Skeletal muscle tissue (tissue), 4 donors: ENCODE data around the gene ZW10. TPM values are rescaled to one million over a fixed set of nuclear protein-coding genes. Genes with fewer than 3 reads are reported as not detected.

Experiments used
- H3K27ac ChIP-seq: one replicate; pipeline ENCODE4 v1.7.0; 2013; ENCODE audit warnings: mild to moderate bottlenecking, low read depth, low read length, inconsistent platforms
- H3K27me3 ChIP-seq, 3 donors: one replicate each; pipeline ENCODE4 v1.7.0; 2013; ENCODE audit warnings: low read length in 3 of 3; ENCODE audit not compliant: control insufficient read depth in 3 of 3, insufficient read depth in 3 of 3
- H3K36me3 ChIP-seq, 3 donors: one replicate each; pipeline ENCODE4 v1.7.0; 2013; ENCODE audit warnings: low read length in 3 of 3; ENCODE audit not compliant: control insufficient read depth in 3 of 3, insufficient read depth in 3 of 3
- H3K4me1 ChIP-seq, 3 donors: one replicate each; pipeline ENCODE4 v1.7.0; 2013; ENCODE audit warnings: low read length in 3 of 3, mild to moderate bottlenecking in 3 of 3; ENCODE audit not compliant: control insufficient read depth in 3 of 3, insufficient read depth in 3 of 3
- H3K4me3 ChIP-seq, 3 donors: one replicate each; pipeline ENCODE4 v1.7.0; 2013; ENCODE audit warnings: low read length in 3 of 3
- H3K9ac ChIP-seq, 3 donors: one replicate each; pipeline ENCODE4 v1.7.0; 2013; ENCODE audit warnings: low read length in 3 of 3, mild to moderate bottlenecking in 3 of 3, moderate library complexity in 2 of 3, low read depth in 1 of 3
- H3K9me3 ChIP-seq, 3 donors: one replicate each; pipeline ENCODE4 v1.7.0; 2013; ENCODE audit warnings: low read length in 3 of 3; ENCODE audit not compliant: control insufficient read depth in 3 of 3
- total RNA-seq: library from RNA; depleted of rRNA; stranded (reverse); fragments of >200 nt; gene quantifications from one replicate; pipeline ENCODE4 v1.2.3, GENCODE V29; 2014
- donor health status: Osteomylitis.

The ZW10 gene, protein sequence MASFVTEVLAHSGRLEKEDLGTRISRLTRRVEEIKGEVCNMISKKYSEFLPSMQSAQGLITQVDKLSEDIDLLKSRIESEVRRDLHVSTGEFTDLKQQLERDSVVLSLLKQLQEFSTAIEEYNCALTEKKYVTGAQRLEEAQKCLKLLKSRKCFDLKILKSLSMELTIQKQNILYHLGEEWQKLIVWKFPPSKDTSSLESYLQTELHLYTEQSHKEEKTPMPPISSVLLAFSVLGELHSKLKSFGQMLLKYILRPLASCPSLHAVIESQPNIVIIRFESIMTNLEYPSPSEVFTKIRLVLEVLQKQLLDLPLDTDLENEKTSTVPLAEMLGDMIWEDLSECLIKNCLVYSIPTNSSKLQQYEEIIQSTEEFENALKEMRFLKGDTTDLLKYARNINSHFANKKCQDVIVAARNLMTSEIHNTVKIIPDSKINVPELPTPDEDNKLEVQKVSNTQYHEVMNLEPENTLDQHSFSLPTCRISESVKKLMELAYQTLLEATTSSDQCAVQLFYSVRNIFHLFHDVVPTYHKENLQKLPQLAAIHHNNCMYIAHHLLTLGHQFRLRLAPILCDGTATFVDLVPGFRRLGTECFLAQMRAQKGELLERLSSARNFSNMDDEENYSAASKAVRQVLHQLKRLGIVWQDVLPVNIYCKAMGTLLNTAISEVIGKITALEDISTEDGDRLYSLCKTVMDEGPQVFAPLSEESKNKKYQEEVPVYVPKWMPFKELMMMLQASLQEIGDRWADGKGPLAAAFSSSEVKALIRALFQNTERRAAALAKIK
- total RNA-seq: 19.3 TPM

DNA sequence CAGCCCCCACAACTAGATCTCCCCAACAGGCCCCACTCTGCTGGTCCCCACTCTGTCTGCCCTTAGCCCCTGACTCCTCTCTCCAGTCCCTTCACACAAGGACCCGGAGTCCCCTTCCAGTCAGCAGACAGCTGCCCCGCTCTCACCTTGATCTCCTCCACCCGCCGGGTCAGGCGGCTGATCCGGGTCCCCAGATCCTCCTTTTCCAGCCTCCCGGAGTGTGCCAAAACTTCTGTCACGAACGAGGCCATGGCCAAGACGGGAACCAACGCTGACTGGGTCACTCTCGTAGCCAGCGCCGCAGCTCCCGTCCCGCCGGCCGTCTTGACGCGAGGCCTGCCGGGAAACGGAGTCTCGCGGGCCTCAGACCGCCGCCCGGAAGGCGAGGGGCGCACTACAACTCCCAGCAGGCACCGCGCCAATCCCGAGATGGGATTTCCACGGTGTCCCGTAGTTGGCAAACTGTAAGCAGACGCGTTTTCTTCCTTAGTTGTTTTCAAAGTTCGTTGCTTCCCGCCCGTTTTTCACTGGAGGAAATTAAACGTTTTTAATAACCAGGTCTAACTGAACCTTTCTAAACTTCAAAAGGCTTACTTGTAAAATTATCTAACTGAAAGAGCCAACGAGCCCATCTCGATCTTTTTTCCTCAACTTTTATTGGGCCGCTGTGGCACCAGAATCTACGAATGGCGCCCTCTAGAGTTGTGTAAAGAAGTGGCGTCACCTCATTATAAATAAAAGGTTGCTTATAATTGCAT is at the start of gene ZW10:
ZW10 (minus strand) TSS at position 277 of the 758 bp plus-strand sequence; CDS start at position 251, 26 bp downstream.
- no peaks in the 10 kb centered on the region for H3K27me3 ChIP-seq
- H3K4me3 ChIP-seq: peak within 1 kb of the TSS; percentile 93 to 98 (median 96)
- peaks cover 0 to 9% (median 4%) of the 10 kb centered on the region in 3 donors for H3K36me3 ChIP-seq
- peaks cover 12 to 15% (median 13%) of the 10 kb centered on the region in 3 donors for H3K4me1 ChIP-seq
- H3K9me3 ChIP-seq: no peaks in the 10 kb centered on the region
- peak within 1 kb of the TSS; percentile 90 for H3K27ac ChIP-seq
- peak within 1 kb of the TSS; percentile 95 to 99 (median 97) for H3K9ac ChIP-seq

DNA sequence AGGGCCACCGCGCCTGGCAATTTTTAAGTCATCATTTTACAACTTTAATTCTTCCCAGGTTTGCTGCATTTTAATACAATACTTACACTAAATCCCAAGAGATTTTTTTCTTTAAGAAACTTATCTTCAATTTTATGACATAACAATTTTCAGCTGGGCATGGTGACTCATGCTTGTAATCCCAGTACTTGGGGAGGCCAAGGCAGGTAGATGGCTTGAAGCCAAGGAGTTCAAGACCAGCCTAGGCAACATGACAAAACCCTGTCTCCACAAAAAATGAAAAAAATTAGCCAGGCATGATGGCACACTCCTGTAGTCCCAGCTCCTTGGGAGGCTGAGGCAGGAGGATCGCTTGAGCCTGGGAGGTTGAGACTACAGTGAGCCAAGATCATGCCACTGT is 44.9 kb upstream of the ZW10 start:
- Histone ChIP-seq H3K27ac (no peak overlapping the region), H3K27me3 (no peaks in the 10 kb centered on the region), H3K36me3 (peaks cover 28 to 49% (median 48%) of the 10 kb centered on the region in 3 donors), H3K9me3 (no peaks in the 10 kb centered on the region), H3K4me3 (no peak overlapping the region), H3K9ac (no peak overlapping the region), H3K4me1 (no peaks in the 10 kb centered on the region)

DNA sequence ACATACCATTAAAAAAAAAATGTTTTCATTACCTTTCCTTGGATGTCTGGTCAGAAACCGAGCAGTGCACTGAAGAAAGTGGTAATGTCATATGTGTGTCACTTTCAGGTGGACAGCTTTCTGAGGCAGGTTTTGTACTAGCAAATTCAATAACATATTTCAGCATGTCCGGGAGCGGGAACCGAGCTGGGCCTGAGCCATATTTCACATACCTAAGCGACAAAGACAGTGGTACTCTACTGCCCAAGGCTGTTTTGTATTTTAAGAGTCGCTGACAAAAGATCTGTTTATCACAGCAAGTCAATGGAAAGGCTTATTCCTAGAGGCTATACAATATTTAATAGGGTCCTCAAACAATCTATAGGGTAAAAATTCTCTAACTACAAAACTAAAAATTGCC is 44.1 kb upstream of the ZW10 start:
- H3K27me3 ChIP-seq: no peaks in the 10 kb centered on the region
- no peak overlapping the region for H3K4me3 ChIP-seq
- H3K9me3 ChIP-seq: no peaks in the 10 kb centered on the region
- no peak overlapping the region for H3K9ac ChIP-seq
- no peak overlapping the region for H3K27ac ChIP-seq
- H3K4me1 ChIP-seq: no peaks in the 10 kb centered on the region
- peaks cover 28 to 47% (median 46%) of the 10 kb centered on the region in 3 donors for H3K36me3 ChIP-seq

DNA sequence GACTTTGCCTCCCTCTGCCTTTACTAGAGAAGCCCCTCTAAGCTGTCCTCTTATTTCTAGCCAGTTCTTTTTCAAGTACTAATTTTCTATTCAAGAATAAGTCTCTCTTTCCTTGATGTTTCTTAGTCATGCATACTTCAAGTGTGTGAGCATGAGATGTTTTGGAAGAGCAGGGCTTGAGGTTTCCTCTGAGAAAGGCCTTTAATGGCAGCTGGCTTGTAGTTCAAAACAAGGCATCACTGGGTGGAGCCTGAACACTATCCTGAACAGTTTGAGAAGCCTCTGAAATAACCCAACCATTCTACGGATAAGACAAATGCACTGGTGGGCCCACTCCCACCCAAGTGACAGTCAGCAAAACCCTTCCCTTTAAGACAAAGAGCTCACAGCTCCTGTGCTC is 43.7 kb upstream of the ZW10 start:
- Histone ChIP-seq H3K4me3 (no peak overlapping the region), H3K27ac (no peak overlapping the region), H3K9me3 (no peaks in the 10 kb centered on the region), H3K9ac (no peak overlapping the region), H3K36me3 (peaks cover 30 to 49% (median 46%) of the 10 kb centered on the region in 3 donors), H3K4me1 (no peaks in the 10 kb centered on the region), H3K27me3 (no peaks in the 10 kb centered on the region)

DNA sequence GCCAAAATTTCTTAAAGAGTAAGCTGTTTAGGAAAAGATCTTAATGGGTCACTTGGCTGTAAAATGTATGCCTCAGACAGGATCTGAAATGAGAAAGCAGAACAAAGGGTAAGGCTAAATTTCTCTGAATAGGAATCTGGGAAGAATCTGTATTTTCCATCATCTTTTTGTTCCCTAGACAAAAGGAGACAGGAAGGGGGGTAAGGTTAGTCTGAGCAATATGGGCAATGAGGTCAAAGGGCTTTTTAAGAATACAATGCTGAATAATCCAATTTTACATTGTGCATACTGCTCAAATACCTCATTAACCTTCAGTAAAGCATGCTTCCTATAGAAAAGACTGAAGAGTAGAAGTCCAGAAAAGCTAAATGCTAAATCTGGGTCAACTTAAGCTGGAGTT is 40.7 kb upstream of the ZW10 start:
- Histone ChIP-seq H3K9ac (no peak overlapping the region), H3K9me3 (no peaks in the 10 kb centered on the region), H3K27me3 (no peaks in the 10 kb centered on the region), H3K4me3 (no peak overlapping the region), H3K27ac (no peak overlapping the region), H3K36me3 (peaks cover 24 to 46% (median 40%) of the 10 kb centered on the region in 3 donors), H3K4me1 (no peaks in the 10 kb centered on the region)

DNA sequence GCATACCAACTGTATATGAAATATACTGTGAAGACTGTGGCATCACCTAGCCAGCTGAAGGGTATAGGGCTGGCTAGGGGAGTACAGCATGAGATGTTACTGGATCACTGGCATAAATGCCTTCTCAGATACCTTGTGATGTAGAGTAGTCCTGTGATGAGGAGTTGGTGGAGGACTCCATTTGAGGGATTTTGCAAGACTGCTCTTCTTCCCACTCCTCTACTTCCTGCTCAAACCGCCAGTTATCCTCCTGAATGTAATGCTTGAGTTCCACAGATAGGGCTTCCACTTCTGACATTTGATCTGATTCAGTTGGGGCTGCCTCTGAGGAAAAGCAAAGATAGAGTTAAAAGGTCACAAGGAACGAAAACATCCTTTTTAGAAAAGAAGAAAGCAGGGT is 35.4 kb upstream of the ZW10 start:
- Histone ChIP-seq H3K4me1 (no peaks in the 10 kb centered on the region), H3K4me3 (no peak overlapping the region), H3K27me3 (no peaks in the 10 kb centered on the region)

DNA sequence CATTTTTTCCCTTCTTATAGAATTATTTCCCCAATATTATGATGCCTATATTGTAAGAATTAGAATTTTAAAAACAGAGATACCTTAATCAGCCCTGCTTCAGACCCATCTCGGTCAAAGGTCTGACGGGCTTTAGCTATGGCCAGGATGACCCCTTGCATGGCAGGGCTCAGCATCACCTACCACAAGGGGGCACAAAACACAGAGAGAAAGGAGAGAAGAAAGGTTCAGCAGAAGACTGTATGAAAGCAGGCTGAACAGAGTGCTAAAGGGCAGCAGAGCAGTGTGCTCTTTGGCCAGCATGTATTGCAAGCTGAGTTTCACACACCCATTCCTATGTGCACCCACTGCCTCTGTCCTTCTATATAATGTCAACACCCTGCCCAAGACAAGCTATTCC is 32.9 kb upstream of the ZW10 start:
- H3K4me3 ChIP-seq: no peak overlapping the region
- H3K9me3 ChIP-seq: no peaks in the 10 kb centered on the region
- H3K9ac ChIP-seq: no peak overlapping the region
- no peaks in the 10 kb centered on the region for H3K27me3 ChIP-seq
- peaks cover 52 to 79% (median 69%) of the 10 kb centered on the region in 3 donors for H3K36me3 ChIP-seq
- no peaks in the 10 kb centered on the region for H3K4me1 ChIP-seq
- no peak overlapping the region for H3K27ac ChIP-seq

More for the DNA sequence above, 35.4 kb upstream of the ZW10 start:
- H3K9me3 ChIP-seq: no peaks in the 10 kb centered on the region
- no peak overlapping the region for H3K9ac ChIP-seq
- H3K36me3 ChIP-seq: peaks cover 47 to 72% (median 59%) of the 10 kb centered on the region in 3 donors
- no peak overlapping the region for H3K27ac ChIP-seq

DNA sequence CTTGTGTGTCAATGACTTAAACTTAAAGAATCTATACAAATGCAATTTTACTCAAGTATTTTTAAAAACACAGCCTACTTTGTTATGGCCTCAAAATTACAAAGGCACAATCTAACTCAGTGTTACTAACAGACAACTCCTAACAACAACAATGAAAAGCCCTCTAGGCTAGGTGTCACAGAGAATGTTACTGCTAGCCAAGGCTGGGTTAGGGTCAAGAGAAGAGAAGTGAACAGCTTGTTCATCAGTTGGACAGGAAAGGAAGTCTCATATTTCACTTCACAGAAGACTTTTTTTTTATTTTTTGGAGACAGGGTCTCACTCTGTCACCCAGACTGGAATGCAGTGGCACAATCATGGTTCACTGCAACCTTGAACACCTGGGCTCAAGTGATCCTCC is 32.1 kb upstream of the ZW10 start:
- Histone ChIP-seq H3K36me3 (peaks cover 54 to 77% (median 70%) of the 10 kb centered on the region in 3 donors), H3K27ac (no peak overlapping the region), H3K4me1 (no peaks in the 10 kb centered on the region), H3K9me3 (no peaks in the 10 kb centered on the region), H3K4me3 (no peak overlapping the region), H3K27me3 (no peaks in the 10 kb centered on the region), H3K9ac (no peak overlapping the region)

DNA sequence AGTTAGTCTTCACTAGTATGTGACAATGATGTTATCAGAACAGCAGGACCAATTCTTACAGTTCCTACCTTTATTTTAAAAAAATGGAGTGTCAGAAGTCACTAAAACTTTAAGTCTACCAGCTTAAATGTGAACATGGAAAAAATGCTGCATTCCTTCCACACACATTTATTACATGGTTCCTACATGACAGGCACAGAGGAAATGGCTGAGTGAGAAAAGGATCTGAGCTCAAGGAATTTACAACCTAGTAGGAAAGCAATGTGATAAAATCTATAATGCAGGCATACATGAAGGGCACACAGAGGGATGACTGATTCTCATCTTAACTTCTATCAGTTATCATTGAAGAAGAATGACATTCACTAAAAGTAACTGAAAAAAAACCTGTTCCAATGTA is 29.1 kb upstream of the ZW10 start:
- no peaks in the 10 kb centered on the region for H3K4me1 ChIP-seq
- no peak overlapping the region for H3K4me3 ChIP-seq
- peaks cover 49 to 67% (median 63%) of the 10 kb centered on the region in 3 donors for H3K36me3 ChIP-seq
- no peaks in the 10 kb centered on the region for H3K9me3 ChIP-seq
- H3K27me3 ChIP-seq: no peaks in the 10 kb centered on the region
- no peak overlapping the region for H3K27ac ChIP-seq
- no peak overlapping the region for H3K9ac ChIP-seq
